Pancreas (tissue), 10 donors: ENCODE results near the gene UNC119. TPM values are rescaled to one million over a fixed set of nuclear protein-coding genes. Genes with fewer than 3 reads are reported as not detected.
"Not testable (repeated sequence)": the region's sequence is repeated elsewhere in the genome, so short reads cannot be mapped to it uniquely, and the experiment has no call there.

Experiments used
- ATAC-seq, 4 donors: fragments of 200-7000 bp; cut with Tn5 transposase; one replicate each; pipeline versions ENCODE4 v1.8.0 to v1.9.1; 2020; ENCODE audit warnings: mild to moderate bottlenecking in 4 of 4, moderate library complexity in 4 of 4
- DNase-seq, 6 donors: peaks; one replicate each; pipeline ENCODE4 v3.0.0-alpha.2; 2020
- FAIRE-seq: peaks from 2 replicates; lab custom pipeline; 2012; peaks lifted over from hg19 to GRCh38; lab: Jason Lieb, UNC
- H3K27ac ChIP-seq, 4 donors: fragments of 200-600 bp; sonication (generic); 1 replicate in 3 of 4; 2 replicates in 1 of 4; pipeline versions ENCODE4 v1.5.0 to v1.8.0; 2020
- H3K27me3 ChIP-seq, 4 donors: fragments of 200-600 bp; one replicate each; pipeline ENCODE4 v1.8.0; 2021
- H3K36me3 ChIP-seq, 3 donors: fragments of 200-600 bp; sonication (generic) in 1 of 3; one replicate each; pipeline versions ENCODE4 v1.5.0 to v1.8.0; 2020 to 2021
- H3K4me1 ChIP-seq, 3 donors: fragments of 200-600 bp; one replicate each; pipeline ENCODE4 v1.8.0; 2021
- H3K4me3 ChIP-seq, 4 donors: fragments of 200-600 bp; sonication (generic) in 2 of 4; one replicate each; pipeline versions ENCODE4 v1.5.0 to v1.8.0; 2020 to 2021
- H3K9me3 ChIP-seq, 4 donors: fragments of 200-600 bp; one replicate each; pipeline ENCODE4 v1.8.0; 2021
- WGBS, 2 donors: extraction: QIAGEN DNeasy Blood & Tissue Kit; methylation state at CpG; one replicate each; pipeline ENCODE4 v1.1.7; 2013; 5-methylcytosine and 5-hydroxymethylcytosine counted together
- intact Hi-C, 3 donors: fragments of 100-400 bp; cut with DNase I; formaldehyde crosslinking; loops; one replicate each; pipeline versions ENCODE4 v1.11.1 to v1.14.2; 2022
- polyA plus RNA-seq, 2 donors: library from polyadenylated mRNA; stranded (reverse); fragments of 200-250 nt; gene quantifications; one replicate each; pipeline ENCODE4 v1.2.3, GENCODE V29; 2013
- total RNA-seq, 6 donors: library from RNA; stranded (reverse); fragmentation: NEBNext Ultra II Directional in 4 of 6; extraction: Animal tissue kit (Norgen Biotek cat#: 25700) in 4 of 6; gene quantifications; one replicate each; pipeline versions ENCODE4 v1.2.1 to v1.2.4, GENCODE V29; 2021 to 2023
- TF ChIP-seq, protein P1 (sequence below), 4 donors: fragments of 200-600 bp; sonication (generic) in 3 of 4; IDR thresholded peaks; one replicate each; pipeline versions ENCODE4 v1.5.0 to v1.8.0; 2021; ENCODE audit warnings: antibody characterized with exemption in 4 of 4
- donor health status: healthy with polysubstance abuse.
- donor health status: DM: no; HTN: no; CAD: no; lungs with moderate emphysema.
- donor health status: DM: no; HTN: no; CAD: no.
- donor health status: control.
- donor health status: control.
- donor health status: Bipolar disorder and iron deficiency.
- donor health status: DM: yes; HTN: yes; CAD: no.
- donor health status: DM: no; HTN: no; CAD: no.
- donor health status: DM: no; HTN: no; CAD: no.
- donor health status: DM: yes; HTN: yes; CAD: no.

UNC119 gene
- total and polyA plus RNA-seq, 8 donors, result 9.3 to 31.1 (median 12.2) TPM

DNA sequence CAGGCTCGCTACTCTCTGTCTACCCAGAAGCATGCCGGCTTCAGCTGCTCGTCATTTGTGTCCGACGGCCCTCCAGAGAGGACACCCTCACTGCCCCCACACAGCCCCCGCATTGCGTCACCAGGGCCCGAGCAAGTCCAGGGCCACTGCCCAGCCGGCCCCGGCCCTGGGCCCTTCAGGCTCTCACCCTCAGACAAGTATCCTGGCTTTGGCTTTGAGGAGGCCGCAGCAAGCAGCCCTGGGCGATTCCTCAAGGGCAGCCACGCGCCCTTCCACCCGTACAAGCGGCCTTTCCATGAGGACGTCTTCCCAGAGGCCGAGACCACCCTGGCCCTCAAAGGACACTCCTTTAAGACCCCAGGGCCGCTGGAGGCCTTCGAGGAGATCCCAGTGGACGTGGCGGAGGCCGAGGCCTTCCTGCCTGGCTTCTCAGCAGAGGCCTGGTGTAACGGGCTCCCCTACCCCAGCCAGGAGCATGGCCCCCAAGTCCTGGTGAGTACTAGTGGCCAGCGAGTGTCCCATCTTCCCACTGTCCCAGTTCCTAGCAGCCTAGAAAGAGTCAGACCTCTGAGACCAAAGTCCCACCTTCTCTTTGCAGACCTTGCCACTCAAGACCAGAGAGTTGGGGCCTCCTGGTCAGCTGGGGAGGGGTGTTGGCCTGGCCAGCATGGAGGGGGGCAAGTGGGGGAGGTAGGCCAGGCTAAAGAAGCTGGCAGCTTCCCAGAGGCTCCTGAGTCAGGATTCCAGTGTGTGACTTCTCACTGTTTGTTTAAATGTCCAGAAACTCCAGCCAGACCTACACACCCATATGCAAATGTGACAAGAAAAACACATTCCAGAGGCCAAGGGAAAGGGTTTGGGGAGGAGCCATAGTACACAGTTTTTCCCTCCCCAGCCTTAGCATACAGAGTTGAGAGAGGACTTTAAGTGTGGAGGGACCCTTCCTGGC is 27.7 kb downstream of the UNC119 start:
- Histone ChIP-seq H3K27me3 (no peaks in the 10 kb centered on the region), H3K27ac (peak overlapping the region; percentile 8 to 76 (median 40)), H3K4me3 (no peak overlapping the region), H3K36me3 (no peaks in the 10 kb centered on the region), H3K9me3 (no peaks in the 10 kb centered on the region), H3K4me1 (peaks cover 0 to 19% (median 2%) of the 10 kb centered on the region in 3 donors)
- 85 to 86% methylated on average over 25 of the region's 25 CpGs for WGBS, 2 donors
- DNase-seq (peak in 5 of 6 donors; percentile 50 to 72 (median 65)), ATAC-seq (peak; percentile 77 to 88 (median 82)), FAIRE-seq (no peak)
- TF ChIP-seq, protein P1, sequence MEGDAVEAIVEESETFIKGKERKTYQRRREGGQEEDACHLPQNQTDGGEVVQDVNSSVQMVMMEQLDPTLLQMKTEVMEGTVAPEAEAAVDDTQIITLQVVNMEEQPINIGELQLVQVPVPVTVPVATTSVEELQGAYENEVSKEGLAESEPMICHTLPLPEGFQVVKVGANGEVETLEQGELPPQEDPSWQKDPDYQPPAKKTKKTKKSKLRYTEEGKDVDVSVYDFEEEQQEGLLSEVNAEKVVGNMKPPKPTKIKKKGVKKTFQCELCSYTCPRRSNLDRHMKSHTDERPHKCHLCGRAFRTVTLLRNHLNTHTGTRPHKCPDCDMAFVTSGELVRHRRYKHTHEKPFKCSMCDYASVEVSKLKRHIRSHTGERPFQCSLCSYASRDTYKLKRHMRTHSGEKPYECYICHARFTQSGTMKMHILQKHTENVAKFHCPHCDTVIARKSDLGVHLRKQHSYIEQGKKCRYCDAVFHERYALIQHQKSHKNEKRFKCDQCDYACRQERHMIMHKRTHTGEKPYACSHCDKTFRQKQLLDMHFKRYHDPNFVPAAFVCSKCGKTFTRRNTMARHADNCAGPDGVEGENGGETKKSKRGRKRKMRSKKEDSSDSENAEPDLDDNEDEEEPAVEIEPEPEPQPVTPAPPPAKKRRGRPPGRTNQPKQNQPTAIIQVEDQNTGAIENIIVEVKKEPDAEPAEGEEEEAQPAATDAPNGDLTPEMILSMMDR (IDR thresholded peaks at IDR 0.05), result no peak
- intact Hi-C loops, result no loop called here

DNA sequence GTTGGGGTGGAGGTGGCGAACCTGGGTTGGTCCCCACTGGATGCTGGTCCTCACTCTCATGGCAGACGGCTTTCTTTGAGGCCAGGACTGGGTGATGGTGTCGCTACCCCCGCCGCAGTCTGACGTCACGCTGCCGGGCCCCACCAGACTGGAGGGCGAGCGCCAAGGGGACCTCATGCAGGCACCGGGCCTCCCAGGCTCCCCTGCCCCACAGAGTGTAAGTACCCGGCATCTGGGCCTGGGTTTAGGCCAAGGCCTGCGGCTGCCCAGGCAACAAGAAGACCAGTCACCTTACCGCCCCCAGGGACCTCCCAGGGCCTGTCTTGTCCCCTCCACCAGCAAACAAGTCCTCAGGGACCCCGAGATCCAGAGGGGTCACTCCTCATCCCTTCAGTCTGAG is 28.5 kb downstream of the UNC119 start:
- Histone ChIP-seq H3K9me3 (no peaks in the 10 kb centered on the region), H3K4me1 (peaks cover 0 to 19% (median 2%) of the 10 kb centered on the region in 3 donors), H3K27me3 (no peaks in the 10 kb centered on the region), H3K4me3 (no peak overlapping the region), H3K36me3 (no peaks in the 10 kb centered on the region), H3K27ac (no peak overlapping the region)
- TF ChIP-seq, protein P1 (IDR thresholded peaks at IDR 0.05), result no peak
- intact Hi-C loops, result no loop called here
- FAIRE-seq (no peak), DNase-seq (peak in 1 of 6 donors; percentile 55), ATAC-seq (no peak)
- 87 to 90% methylated on average over 15 of the region's 15 CpGs for WGBS, 2 donors

DNA sequence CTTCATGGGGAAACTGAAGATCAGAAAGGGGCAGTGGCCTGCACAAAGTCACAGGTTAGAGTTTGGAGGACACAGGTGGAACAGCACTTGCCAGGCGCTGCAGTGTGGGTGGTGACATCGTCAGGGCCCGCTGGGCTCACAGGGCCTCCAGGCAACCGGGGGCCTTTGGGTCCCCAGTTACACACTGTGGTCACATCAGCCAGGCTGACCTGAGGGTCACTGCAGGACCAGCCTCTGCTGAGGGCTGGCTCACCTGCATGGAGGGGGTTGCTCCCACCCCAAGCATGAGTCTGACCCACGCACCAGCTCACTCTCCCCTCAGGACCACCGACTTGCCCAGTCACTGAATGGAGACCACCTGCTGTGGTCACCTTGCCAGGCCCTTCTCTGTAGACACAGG is 29.2 kb downstream of the UNC119 start:
- no peaks in the 10 kb centered on the region for H3K36me3 ChIP-seq
- TF ChIP-seq, protein P1 (IDR thresholded peaks at IDR 0.05), result no peak
- peaks cover 0 to 19% (median 2%) of the 10 kb centered on the region in 3 donors for H3K4me1 ChIP-seq
- FAIRE-seq, result no peak
- WGBS, 2 donors, result 75 to 80% methylated on average over 6 of the region's 6 CpGs
- intact Hi-C loops, result no loop called here
- ATAC-seq, result no peak
- H3K27me3 ChIP-seq, result no peaks in the 10 kb centered on the region
- H3K4me3 ChIP-seq, result no peak overlapping the region
- no peaks in the 10 kb centered on the region for H3K9me3 ChIP-seq
- no peak overlapping the region for H3K27ac ChIP-seq
- peak in 1 of 6 donors; percentile 53 for DNase-seq

DNA sequence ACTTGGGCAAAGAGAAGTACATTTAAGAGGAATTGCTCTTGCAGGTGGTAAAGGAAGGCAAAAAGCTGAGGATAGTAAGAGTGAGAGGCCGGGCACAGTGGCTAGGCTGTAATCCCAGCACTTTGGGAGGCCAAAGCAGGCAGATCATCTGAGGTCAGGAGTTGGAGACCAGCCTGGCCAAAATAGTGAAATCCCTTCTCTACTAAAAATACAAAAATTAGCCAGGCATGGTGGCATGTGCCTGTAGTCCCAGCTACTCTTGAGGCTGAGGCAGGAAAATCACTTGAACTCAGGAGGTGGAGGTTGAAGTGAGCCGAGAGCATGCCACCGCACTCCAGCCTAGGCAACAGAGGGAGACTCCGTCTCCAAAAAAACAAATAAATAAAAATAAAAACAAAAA is 30.1 kb downstream of the UNC119 start:
- 92 to 95% methylated on average over 4 of the region's 4 CpGs for WGBS, 2 donors
- FAIRE-seq, H3K27ac ChIP-seq, ATAC-seq, H3K4me3 ChIP-seq, H3K27me3 ChIP-seq, intact Hi-C loops, DNase-seq, H3K36me3 ChIP-seq, H3K9me3 ChIP-seq: not testable (repeated sequence)
- peaks cover 0 to 16% (median 2%) of the 10 kb centered on the region in 3 donors for H3K4me1 ChIP-seq

DNA sequence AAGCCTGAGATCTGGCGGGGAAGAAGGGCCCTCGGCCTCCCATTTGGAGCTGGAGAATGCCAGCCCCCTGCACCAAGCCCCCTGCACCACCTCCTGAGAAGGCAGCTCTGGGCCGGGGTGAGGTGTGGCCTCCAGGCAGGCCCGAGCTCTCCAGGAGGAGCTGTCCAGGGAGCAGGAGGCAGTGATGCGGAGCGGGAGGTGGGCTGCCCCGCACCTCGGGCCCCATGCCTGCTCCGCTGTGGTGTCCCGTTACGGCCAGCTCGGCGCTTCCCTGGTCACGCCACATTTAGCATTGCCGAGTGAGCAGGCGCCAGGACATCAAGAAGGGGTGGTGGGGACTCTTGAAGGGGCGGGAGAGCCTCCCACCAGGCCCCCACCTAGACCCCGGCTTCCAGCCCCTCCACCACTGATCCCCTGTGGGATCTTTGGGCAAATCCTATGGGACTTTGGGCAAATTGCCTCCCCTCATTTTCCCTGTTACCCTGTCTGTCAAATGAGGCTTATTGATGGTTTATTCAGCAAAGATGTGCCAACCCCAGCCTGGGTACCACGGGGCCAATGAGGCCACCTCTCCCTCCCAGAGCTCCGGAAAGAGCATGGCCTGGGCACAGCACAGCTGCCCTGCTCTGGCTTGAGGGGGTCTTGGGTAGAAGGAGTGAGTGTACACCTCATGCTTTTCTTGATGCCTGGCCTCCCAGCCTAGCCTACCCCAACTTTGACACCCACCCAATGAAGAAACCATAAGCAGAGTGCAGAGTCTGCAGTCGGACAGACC is 30.9 kb downstream of the UNC119 start:
- ATAC-seq (no peak), FAIRE-seq (no peak), DNase-seq (peak in 1 of 6 donors; percentile 60)
- TF ChIP-seq, protein P1 (IDR thresholded peaks at IDR 0.05), result no peak
- 78 to 83% methylated on average over 14 to 21 of the region's 21 CpGs for WGBS, 2 donors
- Histone ChIP-seq H3K27me3 (no peaks in the 10 kb centered on the region), H3K4me1 (peaks cover 0 to 16% (median 2%) of the 10 kb centered on the region in 3 donors), H3K27ac (no peak overlapping the region), H3K9me3 (no peaks in the 10 kb centered on the region), H3K4me3 (no peak overlapping the region), H3K36me3 (no peaks in the 10 kb centered on the region)
- intact Hi-C loops, result no loop called here
